ENCODE data around the gene SLC1A3.

The SLC1A3 gene

GRCh38 chr5:36655161-36655560 lies 48.8 kb downstream of the SLC1A3 start:
- peak; percentile 30; the same call in 1 of the 2 replicates for TF ChIP-seq CEBPB (IDR thresholded peaks at IDR 0.05)
- TF ChIP-seq MAX (IDR thresholded peaks at IDR 0.05) = no peak
- peak; percentile 46; the same call in 1 of the 2 replicates for TF ChIP-seq CREB1 (IDR thresholded peaks at IDR 0.05; ENCODE audit: low read depth)

- no peak for TF ChIP-seq TEAD4 (IDR thresholded peaks at IDR 0.05)
- no peak for TF ChIP-seq TCF12 (IDR thresholded peaks at IDR 0.05; ENCODE audit: low read depth)
- no peak for TF ChIP-seq MAX (IDR thresholded peaks at IDR 0.05)
- TF ChIP-seq YY1 (IDR thresholded peaks at IDR 0.05; ENCODE audit: low read depth) = no peak
- TF ChIP-seq TAF1 (IDR thresholded peaks at IDR 0.05; ENCODE audit: low read depth) = no peak
- TF ChIP-seq REST (IDR thresholded peaks at IDR 0.05; ENCODE audit: low read depth) = no peak
- TF ChIP-seq NFIC (IDR thresholded peaks at IDR 0.05) = no peak
- no peak for TF ChIP-seq FOXM1 (IDR thresholded peaks at IDR 0.05; ENCODE audit: borderline replicate concordance, low read depth)
- TF ChIP-seq CEBPB (IDR thresholded peaks at IDR 0.05) = no peak
These were observed 50.1 kb downstream of the SLC1A3 start for GRCh38 chr5:36656556-36656955.

- TF ChIP-seq REST (IDR thresholded peaks at IDR 0.05; ENCODE audit: low read depth) (no peak), YY1 (IDR thresholded peaks at IDR 0.05; ENCODE audit: low read depth) (peak; percentile 30; the same call in 1 of the 2 replicates), USF1 (IDR thresholded peaks at IDR 0.05) (peak; percentile 62), NFIC (IDR thresholded peaks at IDR 0.05) (peak; percentile 86), EP300 (IDR thresholded peaks at IDR 0.05; ENCODE audit: borderline replicate concordance) (peak; percentile 69; the same call in 1 of the 2 replicates), FOXM1 (IDR thresholded peaks at IDR 0.05; ENCODE audit: borderline replicate concordance, low read depth) (no peak; the same call in 1 of the 2 replicates), EGR1 (IDR thresholded peaks at IDR 0.05) (no peak), CEBPB (IDR thresholded peaks at IDR 0.05) (peak; percentile 100), ZBTB7A (IDR thresholded peaks at IDR 0.05; ENCODE audit: low read depth) (no peak), TAF1 (IDR thresholded peaks at IDR 0.05; ENCODE audit: low read depth) (no peak), MAX (IDR thresholded peaks at IDR 0.05) (peak; percentile 64), TEAD4 (IDR thresholded peaks at IDR 0.05) (peak; percentile 55), CREB1 (IDR thresholded peaks at IDR 0.05; ENCODE audit: low read depth) (no peak), TCF12 (IDR thresholded peaks at IDR 0.05; ENCODE audit: low read depth) (0 out of 2 replicates have a peak, but pooled peaks have one; percentile 28), RAD21 (IDR thresholded peaks at IDR 0.05; ENCODE audit: low read depth) (peak; percentile 12; the same call in 1 of the 2 replicates)
These were observed 51.2 kb downstream of the SLC1A3 start for GRCh38 chr5:36657563-36657995.

GRCh38 chr5:36658038-36658756 lies 51.8 kb downstream of the SLC1A3 start:
- TF ChIP-seq MAX (IDR thresholded peaks at IDR 0.05) = no peak
- TF ChIP-seq ZBTB7A (IDR thresholded peaks at IDR 0.05; ENCODE audit: low read depth) = no peak
- TF ChIP-seq REST (IDR thresholded peaks at IDR 0.05; ENCODE audit: low read depth) = no peak
- TF ChIP-seq CREB1 (IDR thresholded peaks at IDR 0.05; ENCODE audit: low read depth) = no peak
- no peak for TF ChIP-seq EGR1 (IDR thresholded peaks at IDR 0.05)
- no peak for TF ChIP-seq YY1 (IDR thresholded peaks at IDR 0.05; ENCODE audit: low read depth)
- TF ChIP-seq TAF1 (IDR thresholded peaks at IDR 0.05; ENCODE audit: low read depth) = no peak
- TF ChIP-seq USF1 (IDR thresholded peaks at IDR 0.05) = no peak
- no peak for TF ChIP-seq CEBPB (IDR thresholded peaks at IDR 0.05)
- no peak for TF ChIP-seq RAD21 (IDR thresholded peaks at IDR 0.05; ENCODE audit: low read depth)
- TF ChIP-seq FOXM1 (IDR thresholded peaks at IDR 0.05; ENCODE audit: borderline replicate concordance, low read depth) = no peak
- TF ChIP-seq TCF12 (IDR thresholded peaks at IDR 0.05; ENCODE audit: low read depth) = no peak
- TF ChIP-seq NFIC (IDR thresholded peaks at IDR 0.05) = no peak
- TF ChIP-seq TEAD4 (IDR thresholded peaks at IDR 0.05) = no peak
- no peak for TF ChIP-seq EP300 (IDR thresholded peaks at IDR 0.05; ENCODE audit: borderline replicate concordance)
